ENCODE measurements around the gene PDE4DIP. TPM values are rescaled to one million over a fixed set of nuclear protein-coding genes. Genes with fewer than 3 reads are reported as not detected.
A peak's percentile ranks its signal among the peaks of the same experiment; 100 is the strongest.
"Not testable (repeated sequence)": the region's sequence is repeated elsewhere in the genome, so short reads cannot be mapped to it uniquely, and the experiment has no call there.

Gene PDE4DIP
- total and polyA plus RNA-seq, 2 donors (not counting 3 experiments of a cell fraction or from before 2014, with no cell fraction given): 6.3 to 26.4 TPM

DNA sequence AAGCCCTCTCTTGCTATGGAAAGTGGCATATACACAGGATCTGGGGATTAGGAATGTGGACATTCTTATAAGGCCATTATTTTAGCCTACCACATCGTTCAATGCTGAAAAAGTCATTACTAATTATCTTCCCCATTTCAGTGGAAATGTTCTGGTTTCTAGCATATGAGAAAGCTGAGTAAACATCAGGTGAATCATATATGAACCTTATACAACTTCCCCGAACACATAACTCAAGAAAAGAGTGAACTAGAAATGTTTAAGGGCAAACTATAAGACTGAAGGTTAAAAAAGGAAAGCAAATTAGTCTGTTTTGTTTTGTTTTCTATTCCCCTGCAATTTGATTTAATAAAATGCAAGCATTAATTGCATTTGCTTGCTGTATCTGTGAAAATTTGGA is 6.1 kb downstream of the PDE4DIP start:
- H3K4me1 ChIP-seq (ENCODE audit: control insufficient read depth, extremely low read depth, insufficient read depth, low read length); BruUV-seq (replicated peaks); H3K27me3 ChIP-seq (ENCODE audit: control insufficient read depth in 2 of 2, insufficient read depth in 2 of 2, low read length in 2 of 2); H3K9me1 ChIP-seq (replicated peaks; ENCODE audit: control insufficient read depth, extremely low read depth, insufficient read depth, low read length); H3K27ac ChIP-seq (ENCODE audit: insufficient read depth, low read depth, low read length); H3K79me2 ChIP-seq (ENCODE audit: control insufficient read depth, insufficient read depth, low read length); FAIRE-seq; H3K9ac ChIP-seq (replicated peaks; ENCODE audit: extremely low read depth, insufficient read depth, low read length); H4K20me1 ChIP-seq (replicated peaks; ENCODE audit: control insufficient read depth, extremely low read depth, insufficient read depth, low read length); H2AFZ ChIP-seq (ENCODE audit: low read depth, low read length); H3K4me2 ChIP-seq (ENCODE audit: insufficient read depth, low read length); dilution Hi-C loops (cut with MboI; ENCODE audit: extremely low pct_ligation_motif_present, low sequenced_read_pairs); H3K9me3 ChIP-seq (replicated peaks; ENCODE audit: control insufficient read depth, insufficient read depth, low read length); POLR2A ChIA-PET; CTCF ChIA-PET; DNase-seq (ENCODE audit: low read depth, low spot score); H3K36me3 ChIP-seq (ENCODE audit: control insufficient read depth in 2 of 2, extremely low read depth in 1 of 2, insufficient read depth in 2 of 2, low read length in 2 of 2); intact Hi-C loops (cut with micrococcal nuclease); H3K4me3 ChIP-seq (replicated peaks in 1 of 3; ENCODE audit: insufficient read depth in 1 of 3, low read depth in 1 of 3, low read length in 3 of 3): not testable (repeated sequence)

DNA sequence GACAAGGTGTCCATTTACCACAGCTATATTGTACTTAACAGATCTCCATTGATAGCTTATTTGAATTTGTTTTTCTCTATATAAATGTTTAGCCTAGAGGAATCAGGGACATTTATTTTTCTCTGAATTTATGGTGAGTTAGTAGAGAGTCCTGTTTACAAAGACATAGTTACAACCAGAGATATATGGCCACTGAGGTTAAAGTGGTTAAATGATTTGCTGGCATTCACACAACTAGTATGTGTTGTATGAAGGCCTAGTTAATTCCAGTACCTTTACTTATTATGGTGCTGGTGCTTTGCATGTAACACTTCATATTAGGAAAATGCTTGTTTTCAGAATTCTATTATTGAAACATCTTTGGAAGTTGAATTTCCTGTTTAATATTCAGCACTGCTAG is 6.6 kb downstream of the PDE4DIP start:
- FAIRE-seq; BruUV-seq (replicated peaks): not testable (repeated sequence)

DNA sequence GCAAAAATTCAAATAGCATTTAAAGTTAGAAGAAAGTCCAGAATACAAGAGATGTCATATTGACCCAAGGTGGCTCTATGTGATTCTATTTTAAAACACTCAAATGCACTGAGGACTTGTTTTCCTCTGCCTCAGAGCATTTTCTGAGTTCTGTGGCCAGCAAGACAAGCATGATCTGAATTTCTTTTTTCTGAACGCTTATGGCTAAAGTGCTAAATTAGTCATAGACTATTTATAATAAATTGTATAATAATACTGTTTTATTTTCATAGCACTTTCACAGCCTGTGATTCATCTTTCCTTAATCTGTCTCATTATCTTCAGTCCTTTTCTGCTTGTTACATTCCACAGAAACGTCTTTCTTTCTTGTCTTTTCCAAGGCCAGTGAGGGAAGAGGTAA is 7.5 kb downstream of the PDE4DIP start:
- intact Hi-C loops (cut with micrococcal nuclease); BruUV-seq (replicated peaks): not testable (repeated sequence)

More for the DNA sequence above, 6.6 kb downstream of the PDE4DIP start:
- H3K79me2 ChIP-seq (ENCODE audit: control insufficient read depth, insufficient read depth, low read length); DNase-seq (ENCODE audit: low read depth, low spot score); H3K4me1 ChIP-seq (ENCODE audit: control insufficient read depth, extremely low read depth, insufficient read depth, low read length); POLR2A ChIA-PET; H3K9me1 ChIP-seq (replicated peaks; ENCODE audit: control insufficient read depth, extremely low read depth, insufficient read depth, low read length); dilution Hi-C loops (cut with MboI; ENCODE audit: extremely low pct_ligation_motif_present, low sequenced_read_pairs); CTCF ChIA-PET; H3K9ac ChIP-seq (replicated peaks; ENCODE audit: extremely low read depth, insufficient read depth, low read length); H3K9me3 ChIP-seq (replicated peaks; ENCODE audit: control insufficient read depth, insufficient read depth, low read length); H2AFZ ChIP-seq (ENCODE audit: low read depth, low read length); H3K27ac ChIP-seq (ENCODE audit: insufficient read depth, low read depth, low read length); H3K36me3 ChIP-seq (ENCODE audit: control insufficient read depth in 2 of 2, extremely low read depth in 1 of 2, insufficient read depth in 2 of 2, low read length in 2 of 2); H3K4me2 ChIP-seq (ENCODE audit: insufficient read depth, low read length); intact Hi-C loops (cut with micrococcal nuclease); H3K4me3 ChIP-seq (replicated peaks in 1 of 3; ENCODE audit: insufficient read depth in 1 of 3, low read depth in 1 of 3, low read length in 3 of 3); H4K20me1 ChIP-seq (replicated peaks; ENCODE audit: control insufficient read depth, extremely low read depth, insufficient read depth, low read length); H3K27me3 ChIP-seq (ENCODE audit: control insufficient read depth in 2 of 2, insufficient read depth in 2 of 2, low read length in 2 of 2): not testable (repeated sequence)

DNA sequence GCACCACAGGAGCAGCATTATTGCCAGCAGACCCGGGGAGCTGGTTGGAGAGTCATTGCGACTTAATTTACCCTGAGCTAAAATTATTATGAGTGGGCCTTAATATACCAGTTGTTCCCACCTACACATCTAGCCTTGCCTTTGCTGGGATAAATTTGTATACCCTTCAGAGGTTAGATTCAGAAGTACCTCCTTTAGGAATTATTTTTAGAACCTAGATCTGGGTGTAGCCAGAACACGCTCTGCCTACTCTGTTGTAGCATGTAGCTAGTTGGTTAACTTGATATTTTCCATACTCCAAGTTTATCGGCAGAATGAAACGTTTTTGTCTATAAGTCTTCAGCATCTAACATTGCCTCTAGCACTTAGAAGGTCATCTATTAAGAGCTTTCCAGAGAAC is 9.1 kb downstream of the PDE4DIP start:
- FAIRE-seq; H3K27me3 ChIP-seq (ENCODE audit: control insufficient read depth in 2 of 2, insufficient read depth in 2 of 2, low read length in 2 of 2); H4K20me1 ChIP-seq (replicated peaks; ENCODE audit: control insufficient read depth, extremely low read depth, insufficient read depth, low read length); H3K4me1 ChIP-seq (ENCODE audit: control insufficient read depth, extremely low read depth, insufficient read depth, low read length); H3K9me1 ChIP-seq (replicated peaks; ENCODE audit: control insufficient read depth, extremely low read depth, insufficient read depth, low read length); H3K9me3 ChIP-seq (replicated peaks; ENCODE audit: control insufficient read depth, insufficient read depth, low read length); H3K4me3 ChIP-seq (replicated peaks in 1 of 3; ENCODE audit: insufficient read depth in 1 of 3, low read depth in 1 of 3, low read length in 3 of 3); BruUV-seq (replicated peaks); CTCF ChIA-PET; dilution Hi-C loops (cut with MboI; ENCODE audit: extremely low pct_ligation_motif_present, low sequenced_read_pairs); H3K9ac ChIP-seq (replicated peaks; ENCODE audit: extremely low read depth, insufficient read depth, low read length); H3K4me2 ChIP-seq (ENCODE audit: insufficient read depth, low read length); H3K27ac ChIP-seq (ENCODE audit: insufficient read depth, low read depth, low read length); POLR2A ChIA-PET; H3K36me3 ChIP-seq (ENCODE audit: control insufficient read depth in 2 of 2, extremely low read depth in 1 of 2, insufficient read depth in 2 of 2, low read length in 2 of 2); H3K79me2 ChIP-seq (ENCODE audit: control insufficient read depth, insufficient read depth, low read length); H2AFZ ChIP-seq (ENCODE audit: low read depth, low read length); intact Hi-C loops (cut with micrococcal nuclease); DNase-seq (ENCODE audit: low read depth, low spot score): not testable (repeated sequence)

More for the DNA sequence above, 7.5 kb downstream of the PDE4DIP start:
- H3K4me2 ChIP-seq (ENCODE audit: insufficient read depth, low read length); H3K4me1 ChIP-seq (ENCODE audit: control insufficient read depth, extremely low read depth, insufficient read depth, low read length); H4K20me1 ChIP-seq (replicated peaks; ENCODE audit: control insufficient read depth, extremely low read depth, insufficient read depth, low read length); H3K36me3 ChIP-seq (ENCODE audit: control insufficient read depth in 2 of 2, extremely low read depth in 1 of 2, insufficient read depth in 2 of 2, low read length in 2 of 2); H3K9ac ChIP-seq (replicated peaks; ENCODE audit: extremely low read depth, insufficient read depth, low read length); H2AFZ ChIP-seq (ENCODE audit: low read depth, low read length); H3K79me2 ChIP-seq (ENCODE audit: control insufficient read depth, insufficient read depth, low read length); H3K27ac ChIP-seq (ENCODE audit: insufficient read depth, low read depth, low read length); dilution Hi-C loops (cut with MboI; ENCODE audit: extremely low pct_ligation_motif_present, low sequenced_read_pairs); DNase-seq (ENCODE audit: low read depth, low spot score); H3K4me3 ChIP-seq (replicated peaks in 1 of 3; ENCODE audit: insufficient read depth in 1 of 3, low read depth in 1 of 3, low read length in 3 of 3); H3K27me3 ChIP-seq (ENCODE audit: control insufficient read depth in 2 of 2, insufficient read depth in 2 of 2, low read length in 2 of 2); POLR2A ChIA-PET; H3K9me3 ChIP-seq (replicated peaks; ENCODE audit: control insufficient read depth, insufficient read depth, low read length); CTCF ChIA-PET; H3K9me1 ChIP-seq (replicated peaks; ENCODE audit: control insufficient read depth, extremely low read depth, insufficient read depth, low read length): not testable (repeated sequence)
- peak; percentile 28 for FAIRE-seq

Measured in endothelial cell of umbilical vein (primary cell).